Ishikawa (cell line): ENCODE measurements around the gene PTRH2.

Experiments used
- CEBPB ChIP-seq: IDR thresholded peaks from 2 replicates; pipeline ENCODE4 v1.6.1; 2012
- CREB1 ChIP-seq: IDR thresholded peaks from 2 replicates; pipeline ENCODE4 v1.6.1; 2012; ENCODE audit warnings: low read depth
- EGR1 ChIP-seq: IDR thresholded peaks from 2 replicates; pipeline ENCODE4 v1.6.1; 2012
- EP300 ChIP-seq: IDR thresholded peaks from 2 replicates; pipeline ENCODE4 v1.6.1; 2012; ENCODE audit warnings: borderline replicate concordance
- FOXM1 ChIP-seq: IDR thresholded peaks from 2 replicates; pipeline ENCODE4 v1.6.1; 2012; ENCODE audit warnings: low read depth, borderline replicate concordance
- MAX ChIP-seq: IDR thresholded peaks from 2 replicates; pipeline ENCODE4 v1.6.1; 2012
- NFIC ChIP-seq: IDR thresholded peaks from 2 replicates; pipeline ENCODE4 v1.6.1; 2012
- RAD21 ChIP-seq: IDR thresholded peaks from 2 replicates; pipeline ENCODE4 v1.6.1; 2012; ENCODE audit warnings: low read depth
- REST ChIP-seq: IDR thresholded peaks from 2 replicates; pipeline ENCODE4 v1.6.1; 2012; ENCODE audit warnings: low read depth, mild to moderate bottlenecking
- TAF1 ChIP-seq: IDR thresholded peaks from 2 replicates; pipeline ENCODE4 v1.6.1; 2012; ENCODE audit warnings: low read depth, mild to moderate bottlenecking
- TCF12 ChIP-seq: IDR thresholded peaks from 2 replicates; pipeline ENCODE4 v1.6.1; 2012; ENCODE audit warnings: low read depth
- TEAD4 ChIP-seq: IDR thresholded peaks from 2 replicates; pipeline ENCODE4 v1.6.1; 2012
- USF1 ChIP-seq: IDR thresholded peaks from 2 replicates; pipeline ENCODE4 v1.6.1; 2012
- YY1 ChIP-seq: IDR thresholded peaks from 2 replicates; pipeline ENCODE4 v1.6.1; 2012; ENCODE audit warnings: low read depth
- ZBTB7A ChIP-seq: IDR thresholded peaks from 2 replicates; pipeline ENCODE4 v1.6.1; 2012; ENCODE audit warnings: low read depth

The PTRH2 gene

GRCh38 chr17:59707149-59707970 lies at the start of gene PTRH2, which contains the start of gene VMP1:
TSS of gene PTRH2 (minus strand) at chr17:59707430. CDS start at chr17:59697978, 9,452 bp downstream.
TSS of gene VMP1 (plus strand) at chr17:59707654. CDS start at chr17:59731447, 23,793 bp downstream.
- TF ChIP-seq CREB1 = peak; percentile 75
- peak; percentile 8; the same call in 1 of the 2 replicates for TF ChIP-seq NFIC
- peak; percentile 52; the same call in 1 of the 2 replicates for TF ChIP-seq USF1
- TF ChIP-seq EGR1 = 0 out of 2 replicates have a peak, but pooled peaks have one; percentile 16
- TF ChIP-seq TAF1 = peak; percentile 83
- no peak for TF ChIP-seq FOXM1
- peak; percentile 98 for TF ChIP-seq MAX
- 0 out of 2 replicates have a peak, but pooled peaks have one; percentile 4 for TF ChIP-seq TEAD4
- TF ChIP-seq YY1 = peak; percentile 25; the same call in 1 of the 2 replicates
- peak; percentile 8; the same call in 1 of the 2 replicates for TF ChIP-seq EP300
- no peak for TF ChIP-seq REST

- TF ChIP-seq CEBPB = no peak
- TF ChIP-seq YY1 = no peak
- TF ChIP-seq USF1 = no peak
- TF ChIP-seq REST = no peak
- TF ChIP-seq TCF12 = 0 out of 2 replicates have a peak, but pooled peaks have one; percentile 32
- TF ChIP-seq EGR1 = no peak
- peak; percentile 66 for TF ChIP-seq FOXM1
- TF ChIP-seq CREB1 = no peak
- peak; percentile 68; the same call in 1 of the 2 replicates for TF ChIP-seq EP300
- no peak for TF ChIP-seq MAX
- peak; percentile 64 for TF ChIP-seq TEAD4
- no peak for TF ChIP-seq ZBTB7A
- no peak for TF ChIP-seq TAF1
- TF ChIP-seq NFIC = no peak
- TF ChIP-seq RAD21 = no peak
Measured at GRCh38 chr17:59756236-59756818, 49.1 kb upstream of the PTRH2 start.

GRCh38 chr17:59754552-59754951 lies 47.3 kb upstream of the PTRH2 start:
- TF ChIP-seq NFIC (peak; percentile 70), EP300 (peak; percentile 83), USF1 (no peak), YY1 (no peak), TCF12 (peak; percentile 72), FOXM1 (peak; percentile 76), TAF1 (no peak), CEBPB (no peak), TEAD4 (peak; percentile 35; the same call in 1 of the 2 replicates), MAX (no peak; the same call in 1 of the 2 replicates)
